GM10248 (cell line): ENCODE data around the gene TMEM132C.

Experiments used
- CTCF ChIA-PET: fragments of 300-600 bp; sonication (Branson Sonifier 250); formaldehyde crosslinking; extraction: SDS; loops from one replicate; lab custom pipeline; 2021; ENCODE audit warnings: antibody characterized with exemption; lab: Yijun Ruan, JAX
- POLR2A ChIA-PET: fragments of 350-650 bp; sonication (Branson Sonifier 250); formaldehyde crosslinking; extraction: SDS; loops from one replicate; lab custom pipeline; 2020; ENCODE audit warnings: antibody characterized with exemption; lab: Yijun Ruan, JAX
- DNase-seq: peaks from one replicate; pipeline ENCODE4 v3.0.0; 2012; ENCODE audit errors: extremely low spot score
- TF ChIP-seq, protein P1 (sequence below): IDR thresholded peaks from 2 replicates; pipeline ENCODE4 v1.5.1; 2012; ENCODE audit warnings: mild to moderate bottlenecking, low read depth; ENCODE audit errors: extremely low read depth, missing control alignments, control extremely low read depth

Gene TMEM132C

DNA sequence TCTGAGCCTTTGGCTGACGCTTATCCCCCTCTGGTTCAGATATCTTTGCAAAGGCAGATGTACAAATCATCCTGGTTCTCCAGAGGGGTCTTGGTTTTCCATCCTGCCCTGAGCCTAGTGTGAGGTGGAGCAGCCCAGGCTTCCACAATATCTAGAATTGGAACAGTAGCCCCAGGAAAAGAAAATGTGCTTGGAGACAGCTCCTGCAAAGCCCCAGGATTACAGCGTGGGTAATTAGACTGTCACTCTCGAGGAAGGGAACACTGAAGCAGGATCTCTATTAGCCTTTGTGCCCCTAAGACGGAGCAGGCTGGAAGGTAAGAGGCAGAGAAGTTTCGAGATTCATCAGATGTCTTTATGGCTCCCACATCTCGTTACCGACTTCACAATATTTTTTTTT lies 59.4 kb downstream of the TMEM132C start:
- TF ChIP-seq, protein P1, sequence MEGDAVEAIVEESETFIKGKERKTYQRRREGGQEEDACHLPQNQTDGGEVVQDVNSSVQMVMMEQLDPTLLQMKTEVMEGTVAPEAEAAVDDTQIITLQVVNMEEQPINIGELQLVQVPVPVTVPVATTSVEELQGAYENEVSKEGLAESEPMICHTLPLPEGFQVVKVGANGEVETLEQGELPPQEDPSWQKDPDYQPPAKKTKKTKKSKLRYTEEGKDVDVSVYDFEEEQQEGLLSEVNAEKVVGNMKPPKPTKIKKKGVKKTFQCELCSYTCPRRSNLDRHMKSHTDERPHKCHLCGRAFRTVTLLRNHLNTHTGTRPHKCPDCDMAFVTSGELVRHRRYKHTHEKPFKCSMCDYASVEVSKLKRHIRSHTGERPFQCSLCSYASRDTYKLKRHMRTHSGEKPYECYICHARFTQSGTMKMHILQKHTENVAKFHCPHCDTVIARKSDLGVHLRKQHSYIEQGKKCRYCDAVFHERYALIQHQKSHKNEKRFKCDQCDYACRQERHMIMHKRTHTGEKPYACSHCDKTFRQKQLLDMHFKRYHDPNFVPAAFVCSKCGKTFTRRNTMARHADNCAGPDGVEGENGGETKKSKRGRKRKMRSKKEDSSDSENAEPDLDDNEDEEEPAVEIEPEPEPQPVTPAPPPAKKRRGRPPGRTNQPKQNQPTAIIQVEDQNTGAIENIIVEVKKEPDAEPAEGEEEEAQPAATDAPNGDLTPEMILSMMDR, result no peak
- ChIA-PET CTCF (no interaction called here), POLR2A (no interaction called here)
- no peak for DNase-seq

DNA sequence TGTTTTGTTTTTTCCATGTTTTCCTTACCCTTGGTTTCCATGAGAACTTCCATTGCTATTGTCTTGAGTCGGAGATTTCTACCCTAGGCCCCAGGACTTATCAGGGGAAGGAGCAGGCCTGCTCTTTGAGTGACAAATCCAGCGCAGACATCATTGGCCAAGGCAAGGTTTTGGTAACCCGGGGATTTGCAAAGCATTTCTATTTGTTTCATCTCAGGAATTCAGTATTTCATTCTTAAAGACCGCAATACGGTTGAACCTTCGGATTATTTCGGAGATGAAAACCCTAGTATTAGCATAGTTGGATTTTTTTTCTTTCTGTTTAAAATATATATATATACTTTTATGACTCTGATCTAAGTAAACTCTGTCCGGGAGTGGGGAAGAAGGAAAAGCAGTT lies 62.0 kb downstream of the TMEM132C start:
- no peak for DNase-seq
- ChIA-PET POLR2A (no interaction called here), CTCF (no interaction called here)
- TF ChIP-seq, protein P1, result no peak

DNA sequence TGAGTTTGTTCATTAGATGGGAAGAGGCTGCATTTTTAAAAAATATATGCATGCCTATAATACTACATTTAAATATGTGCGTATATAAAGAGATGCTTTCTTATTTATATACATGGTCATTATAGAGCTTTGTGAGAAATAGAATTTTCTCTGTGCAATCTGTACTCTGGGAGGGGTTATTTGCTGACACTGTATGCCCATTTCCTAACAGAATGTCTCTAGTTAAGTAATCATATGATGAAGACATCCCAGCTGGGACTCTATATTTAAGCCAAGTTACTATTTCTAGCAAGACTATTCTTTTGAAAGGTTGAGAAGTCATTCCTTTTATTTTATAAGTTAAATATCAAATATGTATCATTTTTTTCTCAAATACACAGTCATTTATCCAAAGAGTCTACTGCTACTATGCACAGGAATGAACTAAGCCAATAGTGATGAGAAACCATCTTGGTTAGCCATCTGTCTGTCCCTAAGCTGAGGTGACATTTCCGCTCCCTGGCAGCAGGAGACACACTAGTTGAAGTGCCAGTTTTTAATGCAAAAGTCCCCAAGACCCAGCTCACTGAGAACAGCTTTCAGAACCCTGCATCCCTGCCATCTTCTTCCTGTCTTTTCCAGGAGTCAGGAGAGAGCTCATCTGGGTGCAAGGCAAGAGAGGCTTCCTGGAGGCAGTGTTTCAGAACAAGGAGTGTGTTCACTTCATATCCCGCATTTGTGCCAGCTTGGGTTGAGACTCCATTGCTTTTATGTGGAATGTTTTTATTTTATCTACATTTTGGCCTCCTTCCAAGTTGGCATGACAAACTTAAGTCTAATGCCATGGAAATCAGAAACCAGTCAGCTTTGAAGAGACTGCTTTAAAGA lies 69.5 kb downstream of the TMEM132C start:
- no peak for DNase-seq
- CTCF ChIA-PET, result no interaction called here
- POLR2A ChIA-PET, result no interaction called here
- TF ChIP-seq, protein P1, result no peak

DNA sequence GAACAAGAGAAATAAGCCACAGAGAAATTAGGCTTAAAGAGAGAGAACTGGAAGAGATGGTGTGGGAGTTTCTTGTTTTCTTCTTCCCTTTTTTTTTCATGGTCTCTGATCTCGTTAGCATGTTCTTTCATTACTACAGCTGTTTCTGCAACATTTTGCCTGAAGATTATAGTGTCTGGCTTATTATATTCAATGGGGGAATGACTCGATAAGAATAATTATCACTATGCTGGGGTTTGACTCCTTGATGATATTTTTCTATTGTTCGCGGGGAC lies 70.0 kb downstream of the TMEM132C start:
- ChIA-PET POLR2A (no interaction called here), CTCF (no interaction called here)
- TF ChIP-seq, protein P1, result no peak
- DNase-seq, result no peak

GRCh38 chr12:128337431-128338170 lies 70.6 kb downstream of the TMEM132C start:
- CTCF ChIA-PET, result interaction anchor here (1.0 kb wide), 1 partner anchor 1666 kb away, joined by 3 read pairs; no protein-coding TSS in a partner anchor
- TF ChIP-seq, protein P1, result no peak
- DNase-seq, result no peak
- POLR2A ChIA-PET, result no interaction called here

DNA sequence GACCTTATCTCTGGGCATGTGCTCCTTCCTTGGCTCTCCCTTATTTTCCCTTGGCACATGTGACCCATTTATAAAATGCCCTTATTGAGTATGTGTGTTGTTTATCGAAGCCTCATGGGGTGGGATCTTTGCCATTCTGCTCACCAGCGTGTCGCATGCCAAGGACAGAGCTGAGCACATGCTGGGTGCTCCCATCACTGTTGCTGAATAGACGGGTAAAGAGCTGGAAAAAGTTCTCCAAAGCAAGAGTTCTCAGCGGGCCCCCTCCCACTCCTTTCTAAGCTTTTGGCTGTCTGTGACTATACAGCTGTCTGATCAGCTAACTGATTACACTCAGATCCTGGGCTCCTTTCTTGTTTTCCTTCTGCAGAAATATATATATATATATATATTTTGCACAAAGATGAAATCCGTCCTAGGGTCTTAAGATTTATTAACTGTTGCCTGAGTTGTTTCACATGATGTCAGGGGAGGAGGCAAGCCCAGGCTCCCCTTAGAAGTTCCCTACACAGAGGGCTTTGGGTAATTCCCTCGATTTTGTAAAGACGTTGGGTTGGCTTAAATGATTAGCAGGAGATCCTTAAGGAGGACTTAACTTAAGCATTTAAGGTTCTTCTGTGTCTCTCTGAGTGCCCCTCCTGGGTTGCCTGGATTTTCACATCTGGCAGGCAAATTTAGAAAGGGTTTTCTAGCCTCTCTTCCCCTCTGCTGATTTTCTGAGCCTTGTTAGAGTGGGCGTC lies 71.6 kb downstream of the TMEM132C start:
- POLR2A ChIA-PET, result no interaction called here
- DNase-seq, result no peak
- CTCF ChIA-PET, result interaction anchor here (1.0 kb wide), 1 partner anchor 1665 kb away, joined by 3 read pairs; no protein-coding TSS in a partner anchor
- TF ChIP-seq, protein P1, result no peak
